Activated T-helper 1 cell treated with anti-CD3 and anti-CD28 coated beads, Interleukin-12 subunit alpha, Interleukin-12 subunit beta, Interleukin-2, Interleukin-4 antibody, amounts not matched to agents 30 ng/mL and 10 ng/mL and 1 ng/mL, durations not matched to agents 14 hours and 24 hours and 36 hours (primary cell): ENCODE measurements around the gene AP5Z1. TPM values are rescaled to one million over a fixed set of nuclear protein-coding genes. Genes with fewer than 3 reads are reported as not detected.

ENCODE experiments used
- DNase-seq: peaks from one replicate; pipeline ENCODE4 v3.0.0; 2021; ENCODE audit warnings: low spot score
- H3K27ac Mint-ChIP-seq: one replicate; pipeline ENCODE4 v1.8.0; 2021; ENCODE audit warnings: mild to moderate bottlenecking, mixed read lengths
- H3K27me3 Mint-ChIP-seq: one replicate; pipeline ENCODE4 v1.8.0; 2022; ENCODE audit warnings: mild to moderate bottlenecking, moderate library complexity, mixed read lengths; ENCODE audit not compliant: insufficient read depth
- H3K36me3 Mint-ChIP-seq: one replicate; pipeline ENCODE4 v1.8.0; 2021; ENCODE audit warnings: low read depth, mixed read lengths
- H3K4me1 Mint-ChIP-seq: one replicate; pipeline ENCODE4 v1.8.0; 2021; ENCODE audit warnings: low read depth, mixed read lengths
- H3K4me3 Mint-ChIP-seq: one replicate; pipeline ENCODE4 v1.8.0; 2021; ENCODE audit warnings: mild to moderate bottlenecking, moderate library complexity, mixed read lengths
- H3K9me3 Mint-ChIP-seq: one replicate; pipeline ENCODE4 v1.8.0; 2021; ENCODE audit warnings: mixed read lengths
- intact Hi-C: fragments of 100-400 bp; cut with micrococcal nuclease; formaldehyde crosslinking; loops from one replicate; pipeline ENCODE4 v1.15.1; 2024
- total RNA-seq: library from RNA; stranded (reverse); gene quantifications from 2 replicates; pipeline ENCODE4 v1.2.3, GENCODE V29; 2022

AP5Z1 gene
- total RNA-seq, 1 donor from 2014 or later = 56.8 TPM

DNA sequence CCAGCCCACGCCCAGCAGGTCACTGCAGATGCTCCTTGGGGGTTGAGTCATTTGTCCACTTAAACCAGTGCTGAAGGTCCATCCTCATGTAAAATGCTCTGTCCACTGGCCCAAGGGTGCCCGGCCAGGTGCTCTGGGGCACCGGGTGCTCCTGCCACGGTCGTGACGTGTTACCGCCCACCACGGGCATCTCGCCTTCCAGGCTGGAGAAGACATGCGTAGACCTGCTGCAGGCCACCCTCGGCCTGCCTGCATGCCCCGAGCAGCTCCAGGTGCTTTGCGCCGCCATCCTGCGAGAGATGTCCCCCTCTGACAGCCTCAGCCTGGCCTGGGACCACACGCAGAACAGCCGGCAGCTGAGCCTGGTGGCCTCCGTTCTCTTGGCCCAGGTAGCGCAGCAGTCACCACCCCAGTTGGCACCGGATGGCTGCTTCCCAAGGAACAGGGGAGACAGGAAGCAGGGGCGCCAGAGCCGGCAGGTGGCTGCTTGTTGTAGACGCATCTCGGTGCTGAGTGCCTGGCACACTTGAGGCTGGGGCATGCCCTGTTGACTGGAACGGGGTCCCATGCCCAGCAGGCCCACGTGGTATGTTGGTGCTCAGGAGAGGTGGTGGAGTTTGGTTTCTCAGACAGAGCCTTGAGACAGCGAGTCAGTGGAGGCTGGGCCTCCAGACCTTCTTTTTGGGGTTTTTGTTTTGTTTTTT, 6.1 kb downstream of the AP5Z1 start:
- Mint-ChIP-seq H3K4me3 (no peak overlapping the region), H3K27ac (no peak overlapping the region), H3K36me3 (peaks cover 17% of the 10 kb centered on the region), H3K27me3 (no peaks in the 10 kb centered on the region), H3K4me1 (peaks cover 17% of the 10 kb centered on the region), H3K9me3 (no peaks in the 10 kb centered on the region)
- DNase-seq = no peak
- intact Hi-C loops = no loop called here

- Mint-ChIP-seq H3K27me3 (no peaks in the 10 kb centered on the region), H3K36me3 (peaks cover 15% of the 10 kb centered on the region), H3K4me1 (peaks cover 9% of the 10 kb centered on the region), H3K27ac (no peak overlapping the region), H3K9me3 (no peaks in the 10 kb centered on the region), H3K4me3 (no peak overlapping the region)
- DNase-seq = no peak
- intact Hi-C loops = no loop called here
Observed at GRCh38 chr7:4782333-4783291, 7.2 kb downstream of the AP5Z1 start.

GRCh38 chr7:4783292-4783652, 7.8 kb downstream of the AP5Z1 start:
- Mint-ChIP-seq H3K27me3 (no peaks in the 10 kb centered on the region), H3K4me3 (no peak overlapping the region), H3K9me3 (no peaks in the 10 kb centered on the region), H3K27ac (no peak overlapping the region), H3K36me3 (peaks cover 10% of the 10 kb centered on the region), H3K4me1 (peaks cover 3% of the 10 kb centered on the region)
- DNase-seq = no peak
- intact Hi-C loops = no loop called here

- Mint-ChIP-seq H3K27me3 (no peaks in the 10 kb centered on the region), H3K4me3 (no peak overlapping the region), H3K4me1 (no peaks in the 10 kb centered on the region), H3K9me3 (no peaks in the 10 kb centered on the region), H3K36me3 (peaks cover 9% of the 10 kb centered on the region), H3K27ac (no peak overlapping the region)
- DNase-seq = no peak
- intact Hi-C loops = no loop called here
Observed at GRCh38 chr7:4783762-4784351, 8.4 kb downstream of the AP5Z1 start.

DNA sequence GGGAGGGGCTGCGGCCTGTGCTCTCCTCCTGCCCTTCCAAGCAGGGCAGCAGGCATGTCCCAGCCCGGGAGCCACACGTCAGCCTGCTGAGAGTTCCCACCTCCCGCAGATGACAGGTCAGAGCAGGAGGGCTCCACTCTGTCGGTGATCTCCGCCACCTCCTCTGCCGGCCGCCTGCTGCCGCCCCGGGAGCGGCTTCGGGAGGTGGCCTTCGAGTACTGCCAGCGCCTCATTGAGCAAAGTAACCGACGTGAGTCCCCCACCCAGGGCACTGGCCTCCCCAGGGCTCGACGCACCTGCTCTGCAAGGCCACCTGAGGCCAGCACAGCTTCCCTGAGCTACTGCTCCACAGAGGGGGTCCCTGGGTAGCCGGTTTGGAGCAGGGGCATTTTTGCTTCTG, 9.4 kb downstream of the AP5Z1 start:
- Mint-ChIP-seq H3K4me1 (no peaks in the 10 kb centered on the region), H3K4me3 (no peak overlapping the region), H3K27ac (no peak overlapping the region), H3K36me3 (peaks cover 7% of the 10 kb centered on the region), H3K9me3 (no peaks in the 10 kb centered on the region), H3K27me3 (no peaks in the 10 kb centered on the region)
- intact Hi-C loops = no loop called here
- DNase-seq = no peak

DNA sequence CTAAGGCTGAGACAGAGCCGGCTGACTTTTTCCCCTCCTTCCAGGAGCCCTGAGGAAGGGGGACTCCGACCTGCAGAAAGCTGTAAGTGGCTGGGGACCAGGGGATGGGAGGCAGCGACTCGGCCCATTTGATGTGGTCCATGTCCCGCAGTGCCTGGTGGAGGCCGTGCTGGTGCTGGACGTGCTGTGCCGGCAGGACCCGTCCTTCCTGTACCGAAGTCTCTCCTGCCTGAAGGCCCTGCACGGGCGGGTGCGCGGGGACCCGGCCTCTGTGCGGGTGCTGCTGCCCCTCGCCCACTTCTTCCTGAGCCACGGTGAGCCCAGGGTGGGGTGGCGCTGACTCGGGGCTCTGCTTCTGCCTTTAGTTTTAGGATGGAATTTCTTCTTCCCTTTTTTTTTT, 9.9 kb downstream of the AP5Z1 start:
- intact Hi-C loops = no loop called here
- Mint-ChIP-seq H3K27ac (no peak overlapping the region), H3K27me3 (no peaks in the 10 kb centered on the region), H3K4me3 (no peak overlapping the region), H3K4me1 (no peaks in the 10 kb centered on the region), H3K9me3 (no peaks in the 10 kb centered on the region), H3K36me3 (peaks cover 7% of the 10 kb centered on the region)
- no peak for DNase-seq

GRCh38 chr7:4786015-4786414, 10.6 kb downstream of the AP5Z1 start:
- H3K4me1 Mint-ChIP-seq = no peaks in the 10 kb centered on the region
- H3K27ac Mint-ChIP-seq = no peak overlapping the region
- no peaks in the 10 kb centered on the region for H3K9me3 Mint-ChIP-seq
- no peaks in the 10 kb centered on the region for H3K27me3 Mint-ChIP-seq
- intact Hi-C loops = no loop called here
- peaks cover 7% of the 10 kb centered on the region for H3K36me3 Mint-ChIP-seq
- H3K4me3 Mint-ChIP-seq = no peak overlapping the region
- no peak for DNase-seq

GRCh38 chr7:4787541-4787940, 12.1 kb downstream of the AP5Z1 start:
- Mint-ChIP-seq H3K4me3 (no peak overlapping the region), H3K36me3 (peaks cover 4% of the 10 kb centered on the region), H3K9me3 (no peaks in the 10 kb centered on the region), H3K4me1 (no peaks in the 10 kb centered on the region), H3K27me3 (no peaks in the 10 kb centered on the region), H3K27ac (no peak overlapping the region)
- no peak for DNase-seq
- intact Hi-C loops = no loop called here

DNA sequence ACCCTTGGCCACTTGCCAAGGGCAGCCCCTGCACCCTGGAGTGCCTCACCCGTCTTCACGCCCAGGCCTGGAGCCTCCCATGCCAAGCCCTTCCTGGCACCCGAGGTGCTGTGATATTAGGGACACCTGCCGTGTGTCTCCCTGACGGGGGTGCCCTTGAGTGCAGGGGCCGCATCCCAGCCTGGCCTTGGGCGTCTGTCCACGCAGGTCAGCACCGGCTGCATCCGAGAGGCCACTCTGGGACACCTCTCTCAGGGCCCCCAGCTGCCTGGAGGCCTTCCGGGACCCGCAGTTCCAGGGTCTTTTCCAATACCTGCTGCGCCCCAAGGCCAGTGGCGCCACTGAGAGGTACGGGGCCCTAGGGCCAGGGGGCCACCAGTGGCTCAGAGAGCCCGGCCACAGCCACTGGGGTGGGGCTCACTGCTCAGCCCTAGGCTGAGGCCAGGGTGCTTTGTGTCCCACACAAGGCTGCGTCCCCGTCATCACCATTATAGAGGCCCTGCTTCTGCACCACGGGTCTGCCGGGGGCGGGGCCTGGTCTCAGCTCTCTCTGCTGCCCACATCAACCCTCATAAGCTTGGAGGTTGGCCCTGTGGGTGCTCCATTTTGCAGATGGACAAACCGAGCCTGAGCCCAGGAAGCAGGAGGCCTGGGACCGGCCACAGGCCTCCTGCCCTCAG, 12.7 kb downstream of the AP5Z1 start:
- no peak overlapping the region for H3K4me3 Mint-ChIP-seq
- H3K4me1 Mint-ChIP-seq = no peaks in the 10 kb centered on the region
- H3K9me3 Mint-ChIP-seq = no peaks in the 10 kb centered on the region
- DNase-seq = no peak
- intact Hi-C loops = no loop called here
- no peaks in the 10 kb centered on the region for H3K27me3 Mint-ChIP-seq
- H3K36me3 Mint-ChIP-seq = peaks cover 4% of the 10 kb centered on the region
- no peak overlapping the region for H3K27ac Mint-ChIP-seq

- Mint-ChIP-seq H3K9me3 (no peaks in the 10 kb centered on the region), H3K27ac (no peak overlapping the region), H3K4me3 (no peak overlapping the region), H3K36me3 (peaks cover 4% of the 10 kb centered on the region), H3K4me1 (no peaks in the 10 kb centered on the region), H3K27me3 (no peaks in the 10 kb centered on the region)
- no peak for DNase-seq
- intact Hi-C loops = no loop called here
Observed at GRCh38 chr7:4788627-4789189, 13.3 kb downstream of the AP5Z1 start.

GRCh38 chr7:4789194-4790077, 14.0 kb downstream of the AP5Z1 start:
- intact Hi-C loops = loop anchor here (10.0 kb wide), 1 partner anchor 405 kb away; the partner anchor contains the start of gene WIPI2
- Mint-ChIP-seq H3K27ac (no peak overlapping the region), H3K4me3 (no peak overlapping the region), H3K27me3 (no peaks in the 10 kb centered on the region), H3K4me1 (no peaks in the 10 kb centered on the region), H3K9me3 (no peaks in the 10 kb centered on the region), H3K36me3 (peaks cover 8% of the 10 kb centered on the region)
- no peak for DNase-seq

- H3K27ac Mint-ChIP-seq = no peak overlapping the region
- intact Hi-C loops = loop anchor here (10.0 kb wide), 1 partner anchor 405 kb away; the partner anchor contains the start of gene WIPI2
Observed at GRCh38 chr7:4790078-4790465, 14.6 kb downstream of the AP5Z1 start.

More at GRCh38 chr7:4790078-4790465, 14.6 kb downstream of the AP5Z1 start:
- no peaks in the 10 kb centered on the region for H3K4me1 Mint-ChIP-seq
- H3K9me3 Mint-ChIP-seq = no peaks in the 10 kb centered on the region
- H3K4me3 Mint-ChIP-seq = no peak overlapping the region
- no peaks in the 10 kb centered on the region for H3K27me3 Mint-ChIP-seq
- peaks cover 11% of the 10 kb centered on the region for H3K36me3 Mint-ChIP-seq
- DNase-seq = no peak
